HG03025 (cell line): Measurements from ENCODE around the gene PREX1.

Experiments
- ATAC-seq: cut with Tn5 transposase; IDR thresholded peaks from one replicate; pipeline ENCODE4 v1.9.1; 2021; ENCODE audit warnings: mild to moderate bottlenecking, moderate library complexity; ENCODE audit not compliant: unreplicated experiment, low FRiP score

PREX1 gene

DNA sequence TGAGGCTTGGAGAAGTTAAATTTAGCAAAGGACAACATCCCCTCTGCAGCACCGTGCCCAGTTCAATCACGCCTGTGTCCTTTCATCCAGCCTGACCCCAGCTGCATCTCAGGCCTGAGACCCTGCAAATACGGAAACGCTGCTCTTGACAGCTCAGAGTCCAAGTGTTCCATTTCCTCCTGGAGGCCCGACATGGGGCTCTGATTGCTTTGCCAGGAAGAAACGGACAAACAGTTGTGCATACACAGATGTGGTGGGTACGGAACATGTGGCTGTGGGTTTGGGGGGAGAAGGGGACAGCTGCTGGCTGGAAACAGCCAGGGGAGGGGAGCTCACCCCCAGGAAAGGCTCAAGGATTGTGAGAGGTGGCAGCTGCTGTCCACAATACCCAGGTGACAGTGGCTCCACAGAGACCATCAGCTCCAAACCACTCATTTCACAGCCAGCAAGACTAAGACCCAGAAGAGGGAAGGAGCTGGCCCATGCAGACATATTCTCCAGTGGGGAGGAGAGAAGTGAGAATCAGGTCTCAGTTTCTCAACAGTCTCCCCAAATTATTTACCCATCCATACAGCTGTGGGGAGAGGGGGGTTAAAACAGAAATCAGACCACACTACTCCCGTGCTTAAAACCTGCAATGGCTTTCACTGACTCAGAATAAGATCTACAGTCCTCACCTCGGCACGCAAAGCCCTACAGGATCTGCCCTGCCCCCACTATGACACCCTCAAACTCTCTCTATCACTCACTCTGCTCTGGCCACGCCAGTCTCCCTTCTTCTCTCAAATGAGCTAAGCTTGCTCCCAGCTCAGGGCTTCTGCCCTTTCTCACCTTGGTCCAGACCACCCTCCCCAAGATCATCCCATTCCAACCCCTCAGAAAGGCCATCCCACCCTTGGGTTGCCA, 89.1 kb downstream of the PREX1 start:
- ATAC-seq = peak; percentile 54

DNA sequence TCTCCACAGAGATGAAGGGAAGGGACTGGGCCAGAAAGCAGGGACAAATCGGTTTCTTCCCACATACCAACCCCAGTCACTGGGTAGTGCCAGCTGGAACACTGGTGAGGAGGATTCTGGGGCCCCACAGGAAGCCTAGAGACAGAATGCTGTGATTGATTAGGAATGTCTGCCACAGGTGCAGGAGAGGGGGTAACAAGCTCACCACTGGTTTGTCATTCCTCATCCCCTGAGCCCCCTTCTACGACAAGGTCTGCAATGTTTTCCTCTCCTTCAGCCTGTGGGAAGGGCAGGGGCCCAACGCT, 89.8 kb downstream of the PREX1 start:
- ATAC-seq = no peak

DNA sequence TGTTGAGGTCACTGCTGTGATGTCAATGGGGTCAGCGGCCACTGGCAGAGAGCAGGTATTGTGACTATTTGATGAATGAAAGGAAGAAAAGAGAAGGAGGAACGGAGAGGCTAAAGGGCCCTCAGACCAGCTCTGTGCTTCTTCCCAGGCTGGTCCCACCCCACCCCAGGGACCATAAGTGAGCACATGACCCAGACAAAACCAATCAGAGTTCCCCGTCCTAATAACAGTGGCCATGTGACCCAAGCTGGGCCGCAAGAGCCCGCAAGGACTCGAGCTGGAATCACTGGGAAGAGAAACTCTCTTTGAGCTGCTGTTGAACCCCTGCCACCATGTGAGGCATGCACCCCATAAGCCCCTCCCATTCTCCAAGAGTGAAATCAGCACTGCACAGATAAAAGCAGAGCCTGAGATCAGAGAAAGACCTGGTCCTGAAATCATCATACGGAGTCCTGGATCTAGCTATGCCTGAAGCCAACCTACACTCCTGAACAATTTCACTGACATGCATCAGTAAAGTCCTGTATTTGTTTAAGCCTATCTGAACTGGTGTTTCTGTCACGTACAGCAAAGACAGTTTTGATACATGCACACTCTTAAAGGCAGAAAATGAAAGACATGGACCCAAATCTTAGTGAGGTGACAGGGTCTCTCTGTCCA, 90.2 kb downstream of the PREX1 start:
- ATAC-seq = no peak

DNA sequence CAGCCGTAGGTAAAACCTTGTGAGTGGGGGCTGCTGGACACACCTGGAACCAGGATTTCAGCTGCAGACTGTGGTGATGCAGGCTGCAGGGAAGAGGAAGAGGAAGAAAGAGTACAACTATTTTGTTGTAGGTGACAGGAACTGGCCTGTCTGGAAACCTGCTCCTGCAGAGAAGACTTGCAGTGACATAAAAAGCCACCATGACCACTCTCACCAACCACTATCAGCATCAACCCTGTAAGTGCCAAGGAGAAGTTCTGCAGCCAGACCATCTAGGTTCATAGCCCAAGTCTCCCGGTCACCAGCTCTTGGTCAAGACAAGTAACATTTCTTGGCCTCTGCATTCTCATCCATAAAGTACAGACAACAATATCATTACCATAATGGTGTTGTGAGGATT, 91.2 kb downstream of the PREX1 start:
- ATAC-seq = no peak

DNA sequence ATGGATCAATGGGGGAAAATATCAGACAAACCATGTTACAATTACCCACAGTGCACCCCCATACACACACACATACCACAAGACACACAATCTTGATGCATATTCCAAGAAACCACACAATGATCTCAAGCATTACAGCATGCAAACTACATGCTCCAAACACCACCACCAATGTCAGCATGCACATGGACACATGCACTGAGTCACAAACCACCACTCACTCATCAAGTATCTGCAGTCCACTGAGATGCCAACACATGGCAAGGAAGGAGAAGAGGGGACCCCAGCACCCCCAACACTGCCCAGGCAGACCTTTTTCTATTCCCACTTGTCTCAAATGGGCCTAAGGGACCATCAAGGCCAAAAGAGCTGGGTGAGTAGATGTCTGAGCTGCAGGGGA, 91.6 kb downstream of the PREX1 start:
- no peak for ATAC-seq

DNA sequence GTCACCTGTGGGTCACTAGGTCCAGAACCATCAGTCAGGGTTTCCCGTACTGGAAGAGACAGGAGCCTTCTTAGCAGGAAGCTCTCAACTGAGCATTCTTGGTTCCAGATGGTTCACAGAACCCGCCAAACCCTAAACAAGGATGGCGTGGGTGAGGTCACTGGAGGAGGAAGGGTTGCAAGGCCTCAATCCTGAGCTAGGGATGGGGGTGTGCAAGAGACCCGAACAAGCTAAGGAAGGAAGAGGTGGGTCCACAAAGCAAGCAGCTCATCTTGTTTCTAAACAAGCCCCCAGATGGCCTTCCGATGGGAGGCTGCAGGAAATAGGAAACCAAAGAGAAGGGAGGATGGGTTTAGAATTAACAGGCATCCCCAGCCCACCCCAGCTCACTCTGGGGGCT, 92.7 kb downstream of the PREX1 start:
- ATAC-seq = no peak

- no peak for ATAC-seq
Observed at GRCh38 chr20:48734104-48734749, 93.6 kb downstream of the PREX1 start.

DNA sequence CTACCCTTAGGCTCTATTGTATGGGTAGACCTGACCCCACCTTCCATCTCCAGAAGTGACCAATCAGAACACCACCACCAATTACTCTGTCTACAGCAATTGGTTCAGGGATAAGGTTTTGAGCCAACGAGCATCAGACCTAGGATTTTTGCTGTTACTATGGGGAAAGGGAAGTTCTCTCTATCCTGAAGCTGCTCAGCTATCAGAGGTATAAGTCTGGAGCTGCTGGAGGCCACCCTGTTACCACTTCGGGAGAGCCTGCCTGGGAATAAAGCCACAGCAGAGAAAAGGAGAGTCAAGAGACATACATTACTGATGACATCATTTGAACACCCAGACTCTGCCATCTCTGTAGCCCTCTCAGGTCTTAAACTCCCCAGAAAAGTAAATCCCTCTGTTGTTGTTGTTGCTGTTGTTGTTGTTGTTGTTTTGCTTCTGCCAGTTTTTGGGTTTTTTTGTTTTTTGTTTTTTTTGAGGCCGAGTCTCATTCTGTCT, 94.5 kb downstream of the PREX1 start:
- ATAC-seq = no peak

DNA sequence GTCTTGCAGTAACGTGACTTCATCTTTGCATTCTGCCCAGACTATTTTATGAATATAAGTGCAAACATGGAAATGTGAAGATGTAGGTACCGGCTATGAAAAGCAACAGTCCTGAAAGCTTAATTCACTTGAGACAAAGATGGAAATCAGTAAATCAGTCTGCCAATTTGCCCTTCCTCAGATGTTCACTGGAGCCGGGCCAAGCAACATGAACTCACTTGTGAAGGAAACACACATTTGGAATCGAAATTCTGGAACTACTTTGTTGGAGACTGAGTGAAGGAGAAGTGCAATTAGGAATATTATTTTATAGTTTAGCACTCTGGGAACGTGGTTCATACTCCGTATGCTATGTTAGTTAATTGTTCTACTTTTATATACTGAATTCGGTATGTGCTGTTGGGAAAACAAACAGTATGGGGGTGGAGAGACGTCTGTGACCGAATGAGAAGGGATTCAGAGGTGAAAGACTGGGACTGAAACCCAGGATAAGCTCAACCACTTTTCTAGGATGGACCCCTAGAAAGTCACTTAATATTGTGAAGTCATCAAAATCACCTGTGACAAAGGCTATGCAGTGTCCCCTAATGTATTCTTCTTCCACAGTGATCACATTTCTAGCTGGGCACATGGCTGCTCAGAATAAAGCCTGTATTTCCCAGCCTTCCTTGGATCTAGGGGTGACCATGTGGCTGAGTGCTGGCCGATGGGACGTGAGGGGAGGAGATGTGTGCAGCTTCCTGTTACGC, 95.5 kb downstream of the PREX1 start:
- ATAC-seq = no peak

- ATAC-seq = no peak
Observed at GRCh38 chr20:48731536-48731935, 96.3 kb downstream of the PREX1 start.

- no peak for ATAC-seq
Observed at GRCh38 chr20:48730977-48731376, 96.8 kb downstream of the PREX1 start.

DNA sequence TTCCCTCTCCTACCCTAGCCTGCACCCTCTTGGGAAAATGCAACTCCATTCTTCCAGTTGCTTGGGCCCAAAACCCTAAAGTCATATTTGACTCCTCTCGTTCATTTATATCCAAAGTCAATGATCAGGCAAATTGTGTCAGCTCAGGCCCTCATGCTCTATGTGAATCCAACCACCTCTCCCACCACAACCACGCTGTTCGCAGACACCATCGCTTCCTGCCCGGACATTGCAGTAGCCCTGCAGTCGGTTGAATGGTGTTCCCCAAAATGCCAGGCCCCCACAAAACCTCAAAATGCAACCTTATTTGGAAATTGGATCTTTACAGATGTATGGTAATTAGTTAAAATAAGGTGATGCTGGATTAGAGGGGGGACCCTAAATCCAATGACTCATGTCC, 98.3 kb downstream of the PREX1 start:
- ATAC-seq = no peak

GRCh38 chr20:48728042-48728825, 99.6 kb downstream of the PREX1 start:
- no peak for ATAC-seq

- no peak for ATAC-seq
Observed at GRCh38 chr20:48727226-48727625, 100.6 kb downstream of the PREX1 start.

DNA sequence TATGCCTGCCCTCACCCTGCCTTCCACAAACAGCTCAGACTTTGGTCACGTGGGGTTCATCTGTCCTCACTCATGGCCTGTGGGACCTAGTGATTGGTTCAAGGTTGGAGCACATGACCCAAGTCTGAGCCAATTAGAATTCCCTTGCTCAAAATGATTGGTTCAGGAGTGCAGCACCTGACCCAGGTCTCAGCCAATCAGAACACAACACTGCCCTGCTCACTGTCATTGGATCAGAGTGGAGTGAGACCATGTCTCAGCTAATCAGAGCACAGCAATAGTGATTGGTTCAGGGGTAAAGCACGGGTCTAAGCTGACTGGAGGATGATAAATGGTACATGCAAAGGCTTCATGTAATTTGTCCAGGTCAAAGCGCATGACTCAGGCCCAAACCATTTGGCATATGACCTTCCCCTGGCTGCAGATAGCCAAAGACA, 102.2 kb downstream of the PREX1 start:
- ATAC-seq = no peak

DNA sequence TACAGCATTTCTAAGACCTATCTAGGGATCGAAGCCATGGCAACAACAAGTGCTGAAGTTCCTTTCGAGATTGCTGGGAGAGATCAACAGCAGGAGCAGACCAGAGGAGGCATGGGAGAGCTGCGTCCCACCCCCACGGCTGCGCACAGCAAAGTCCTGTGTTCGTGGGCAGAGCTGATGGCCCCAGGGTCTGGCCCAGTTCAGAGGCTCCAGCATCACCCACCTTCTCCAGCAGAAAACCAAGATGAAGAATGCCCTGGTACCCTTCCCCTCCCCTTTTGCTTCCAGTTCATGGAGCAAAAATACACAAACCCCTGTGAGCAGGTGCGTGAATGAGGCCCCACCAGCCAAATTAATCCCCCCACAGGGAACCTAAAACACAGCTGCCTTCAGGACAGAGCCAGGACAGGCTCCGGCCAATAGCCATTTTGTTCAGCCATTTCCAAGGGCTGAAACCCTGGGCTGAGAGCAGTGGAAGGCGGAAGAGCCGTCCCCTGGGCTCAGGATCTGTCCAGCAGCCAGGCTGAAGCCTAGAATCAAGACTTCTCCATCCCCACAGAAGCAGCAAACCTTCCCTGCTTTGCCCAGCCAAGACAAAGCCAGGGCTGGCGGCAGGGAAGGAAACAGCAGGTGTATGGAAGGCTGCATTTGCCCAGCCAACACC, 102.8 kb downstream of the PREX1 start:
- ATAC-seq = no peak

- no peak for ATAC-seq
Observed at GRCh38 chr20:48724382-48724781, 103.4 kb downstream of the PREX1 start.

DNA sequence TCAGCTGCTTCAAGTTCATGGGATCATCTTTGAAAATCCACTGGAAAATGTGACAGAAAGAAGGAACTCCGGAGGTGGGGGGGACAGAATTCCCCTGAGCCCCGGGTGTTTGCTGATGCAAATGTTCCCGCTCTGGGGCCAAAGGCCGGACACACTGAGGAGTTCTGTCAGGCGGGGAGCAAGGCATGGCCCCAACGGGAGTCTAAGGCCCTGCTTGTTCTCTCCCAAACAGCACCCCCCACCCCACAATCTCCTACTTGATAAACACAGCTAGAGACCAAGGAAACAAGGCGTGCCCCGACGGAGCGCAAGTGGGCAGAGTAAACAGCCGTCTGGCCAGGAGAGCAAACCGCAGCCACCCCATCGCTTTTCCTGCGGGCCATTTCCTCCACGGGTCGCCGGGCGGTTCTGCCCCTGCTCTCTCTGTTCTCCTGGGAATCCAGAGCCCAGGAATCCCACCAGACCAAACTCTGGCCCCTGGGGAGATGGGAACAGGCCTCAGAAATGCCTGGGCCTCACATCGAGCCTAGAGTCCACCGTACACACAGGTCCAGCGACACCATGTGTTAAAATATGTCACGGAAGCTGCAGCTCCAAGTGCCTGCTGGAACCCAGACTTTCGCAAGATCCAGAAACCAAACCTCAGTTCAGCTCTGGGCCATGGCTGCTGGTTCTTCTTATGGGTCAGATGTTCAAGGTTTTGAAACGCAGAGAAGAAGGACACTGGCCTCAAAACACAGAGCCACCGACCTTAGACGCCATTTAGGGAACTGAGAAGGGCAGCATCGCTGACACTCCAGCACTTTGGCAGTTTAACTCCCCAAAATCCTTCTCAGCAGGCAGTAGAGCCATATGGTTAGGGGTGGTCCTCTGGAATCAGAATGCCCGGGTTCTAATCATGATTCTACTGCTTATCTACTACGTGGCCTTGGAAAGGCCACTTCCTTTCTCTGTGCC, 104.2 kb downstream of the PREX1 start:
- ATAC-seq = no peak
